Peyer's patch (tissue), 4 donors: ENCODE measurements around the gene BCKDHB. TPM values are rescaled to one million over a fixed set of nuclear protein-coding genes. Genes with fewer than 3 reads are reported as not detected.

ENCODE experiments used
- DNase-seq, 3 donors: peaks; one replicate each; pipeline ENCODE4 v3.0.0-alpha.2; 2017 to 2019
- H3K27ac ChIP-seq, 4 donors: fragments of 200-600 bp; sonication (generic); one replicate each; pipeline ENCODE4 v1.5.1; 2016 to 2019
- H3K27me3 ChIP-seq, 2 donors: fragments of 200-600 bp; sonication (generic); one replicate each; pipeline ENCODE4 v1.5.1; 2019
- H3K36me3 ChIP-seq, 3 donors: fragments of 200-600 bp; sonication (generic); one replicate each; pipeline ENCODE4 v1.5.1; 2016 to 2019
- H3K4me1 ChIP-seq, 4 donors: fragments of 200-600 bp; sonication (generic); one replicate each; pipeline ENCODE4 v1.5.1; 2016 to 2019
- H3K4me3 ChIP-seq, 4 donors: fragments of 200-600 bp; sonication (generic); 1 replicate in 3 of 4; 2 replicates in 1 of 4; pipeline ENCODE4 v1.5.1; 2016 to 2019; ENCODE audit warnings: mild to moderate bottlenecking in 1 of 4
- H3K9me3 ChIP-seq, 4 donors: fragments of 200-600 bp; sonication (generic); one replicate each; pipeline ENCODE4 v1.5.1; 2016 to 2019; ENCODE audit warnings: mild to moderate bottlenecking in 1 of 4
- POLR2A ChIP-seq, 2 donors: fragments of 450-650 bp; IDR thresholded peaks; one replicate each; pipeline ENCODE4 v1.5.1; 2017; ENCODE audit warnings: antibody characterized with exemption in 2 of 2, mild to moderate bottlenecking in 2 of 2, moderate library complexity in 2 of 2
- total RNA-seq, 4 donors: library from RNA; depleted of rRNA; stranded (reverse); fragments of >200 nt; gene quantifications; one replicate each; pipeline ENCODE4 v1.1.0, GENCODE V29; 2016
- TF ChIP-seq, protein P1 (sequence below), 6 experiments: fragments of 450-650 bp in 4 of 6; fragments of 200-600 bp in 2 of 6; sonication (generic) in 1 of 6; IDR thresholded peaks; one replicate each; pipeline ENCODE4 v1.5.1; 2017 to 2019; ENCODE audit warnings: antibody characterized with exemption in 6 of 6, mild to moderate bottlenecking in 3 of 6, moderate library complexity in 1 of 6

The BCKDHB gene
- total RNA-seq, 4 donors from 2014 or later: 13.3 to 31.8 (median 20.1) TPM

DNA sequence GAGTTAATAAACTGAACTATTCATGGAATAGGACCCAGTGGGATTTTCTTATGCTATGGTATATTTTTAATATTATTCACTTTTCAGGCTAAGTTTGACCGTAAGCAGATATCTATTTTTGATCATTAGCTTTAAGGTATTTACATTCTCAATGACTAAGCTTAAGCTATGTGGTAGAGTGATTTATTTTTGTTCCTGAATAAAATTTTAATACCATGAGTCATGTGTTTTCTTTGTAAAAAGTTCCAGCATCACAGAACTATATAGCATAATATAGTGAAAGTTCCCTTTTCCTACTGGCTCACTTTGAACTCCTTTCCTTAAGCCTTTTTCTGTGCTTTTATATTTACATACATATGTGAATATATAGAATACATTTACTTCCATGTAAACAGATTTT is 75.8 kb downstream of the BCKDHB start:
- no peak for DNase-seq
- no peaks in the 10 kb centered on the region for H3K36me3 ChIP-seq
- no peak overlapping the region for H3K27ac ChIP-seq
- H3K27me3 ChIP-seq: no peaks in the 10 kb centered on the region
- no peak overlapping the region for H3K4me3 ChIP-seq
- TF ChIP-seq, protein P1, sequence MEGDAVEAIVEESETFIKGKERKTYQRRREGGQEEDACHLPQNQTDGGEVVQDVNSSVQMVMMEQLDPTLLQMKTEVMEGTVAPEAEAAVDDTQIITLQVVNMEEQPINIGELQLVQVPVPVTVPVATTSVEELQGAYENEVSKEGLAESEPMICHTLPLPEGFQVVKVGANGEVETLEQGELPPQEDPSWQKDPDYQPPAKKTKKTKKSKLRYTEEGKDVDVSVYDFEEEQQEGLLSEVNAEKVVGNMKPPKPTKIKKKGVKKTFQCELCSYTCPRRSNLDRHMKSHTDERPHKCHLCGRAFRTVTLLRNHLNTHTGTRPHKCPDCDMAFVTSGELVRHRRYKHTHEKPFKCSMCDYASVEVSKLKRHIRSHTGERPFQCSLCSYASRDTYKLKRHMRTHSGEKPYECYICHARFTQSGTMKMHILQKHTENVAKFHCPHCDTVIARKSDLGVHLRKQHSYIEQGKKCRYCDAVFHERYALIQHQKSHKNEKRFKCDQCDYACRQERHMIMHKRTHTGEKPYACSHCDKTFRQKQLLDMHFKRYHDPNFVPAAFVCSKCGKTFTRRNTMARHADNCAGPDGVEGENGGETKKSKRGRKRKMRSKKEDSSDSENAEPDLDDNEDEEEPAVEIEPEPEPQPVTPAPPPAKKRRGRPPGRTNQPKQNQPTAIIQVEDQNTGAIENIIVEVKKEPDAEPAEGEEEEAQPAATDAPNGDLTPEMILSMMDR (IDR thresholded peaks at IDR 0.05): no peak
- no peaks in the 10 kb centered on the region for H3K9me3 ChIP-seq
- no peaks in the 10 kb centered on the region for H3K4me1 ChIP-seq

- no peak overlapping the region for H3K27ac ChIP-seq
- H3K36me3 ChIP-seq: no peaks in the 10 kb centered on the region
- DNase-seq: no peak
- TF ChIP-seq, protein P1 (IDR thresholded peaks at IDR 0.05): no peak
- no peak for TF ChIP-seq POLR2A (IDR thresholded peaks at IDR 0.05)
- H3K4me1 ChIP-seq: no peaks in the 10 kb centered on the region
- H3K27me3 ChIP-seq: no peaks in the 10 kb centered on the region
- H3K9me3 ChIP-seq: no peaks in the 10 kb centered on the region
- no peak overlapping the region for H3K4me3 ChIP-seq
Observed at GRCh38 chr6:80183019-80183795, 76.7 kb downstream of the BCKDHB start.

DNA sequence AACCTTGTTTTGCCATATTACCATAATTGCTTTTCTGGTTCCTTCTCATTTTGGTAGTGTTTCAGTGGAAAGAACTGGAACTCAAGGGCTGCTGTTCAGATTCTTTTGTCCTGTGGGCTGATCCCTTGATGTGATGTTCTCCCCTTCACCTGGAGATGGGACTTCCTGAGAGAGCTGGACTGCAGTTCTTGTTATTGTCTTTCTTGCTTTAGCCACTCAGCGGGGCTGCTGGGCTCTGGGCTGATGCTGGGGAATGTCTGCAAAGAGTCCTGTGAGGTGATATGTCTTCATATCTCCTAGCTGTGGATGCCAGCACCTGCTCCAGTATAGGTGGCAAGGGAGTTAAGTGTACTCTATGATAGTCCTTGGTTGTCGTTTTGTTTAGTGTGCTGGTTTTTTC is 79.0 kb downstream of the BCKDHB start:
- no peak for DNase-seq
- Histone ChIP-seq H3K27me3 (no peaks in the 10 kb centered on the region), H3K27ac (no peak overlapping the region), H3K9me3 (no peaks in the 10 kb centered on the region), H3K4me1 (no peaks in the 10 kb centered on the region), H3K36me3 (no peaks in the 10 kb centered on the region), H3K4me3 (no peak overlapping the region)
- TF ChIP-seq, protein P1 (IDR thresholded peaks at IDR 0.05): no peak
- no peak for TF ChIP-seq POLR2A (IDR thresholded peaks at IDR 0.05)

DNA sequence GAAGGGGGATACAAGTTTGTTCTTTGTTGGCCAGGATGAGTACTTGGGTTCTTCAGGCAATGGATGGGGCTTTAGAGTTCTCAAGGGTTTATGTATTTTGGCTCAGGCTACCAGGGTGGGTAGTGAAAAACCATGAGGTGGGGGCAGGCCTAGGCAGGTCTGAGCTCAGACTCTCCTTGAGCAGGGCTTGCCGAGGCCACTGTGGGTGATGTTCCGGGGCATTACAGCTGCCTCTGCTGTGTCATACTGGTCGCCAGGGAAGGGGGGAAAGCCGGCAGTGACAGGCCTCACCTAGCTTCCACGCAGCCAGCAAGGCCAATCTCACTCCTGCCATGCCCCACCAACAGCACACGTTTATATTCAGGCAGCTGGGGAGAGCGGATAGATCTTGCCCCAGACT is 79.6 kb downstream of the BCKDHB start:
- no peak for DNase-seq

GRCh38 chr6:80196906-80197305 is 90.4 kb downstream of the BCKDHB start:
- no peak for TF ChIP-seq POLR2A (IDR thresholded peaks at IDR 0.05)
- TF ChIP-seq, protein P1 (IDR thresholded peaks at IDR 0.05): no peak
- Histone ChIP-seq H3K4me3 (no peak overlapping the region), H3K27me3 (no peaks in the 10 kb centered on the region), H3K9me3 (no peaks in the 10 kb centered on the region), H3K4me1 (no peaks in the 10 kb centered on the region), H3K36me3 (no peaks in the 10 kb centered on the region), H3K27ac (no peak overlapping the region)
- no peak for DNase-seq

More for the DNA sequence above, 79.6 kb downstream of the BCKDHB start:
- Histone ChIP-seq H3K4me1 (no peaks in the 10 kb centered on the region), H3K36me3 (no peaks in the 10 kb centered on the region), H3K4me3 (no peak overlapping the region), H3K9me3 (no peaks in the 10 kb centered on the region), H3K27ac (no peak overlapping the region), H3K27me3 (no peaks in the 10 kb centered on the region)
- TF ChIP-seq POLR2A (IDR thresholded peaks at IDR 0.05): no peak
- TF ChIP-seq, protein P1 (IDR thresholded peaks at IDR 0.05): no peak
